CD1c-positive myeloid dendritic cell (primary cell): Measurements from ENCODE around the gene AMOT.

Experiments
- DNase-seq: peaks from one replicate; pipeline ENCODE4 v3.0.0-alpha.2; 2016; ENCODE audit errors: extremely low spot score

Gene AMOT

DNA sequence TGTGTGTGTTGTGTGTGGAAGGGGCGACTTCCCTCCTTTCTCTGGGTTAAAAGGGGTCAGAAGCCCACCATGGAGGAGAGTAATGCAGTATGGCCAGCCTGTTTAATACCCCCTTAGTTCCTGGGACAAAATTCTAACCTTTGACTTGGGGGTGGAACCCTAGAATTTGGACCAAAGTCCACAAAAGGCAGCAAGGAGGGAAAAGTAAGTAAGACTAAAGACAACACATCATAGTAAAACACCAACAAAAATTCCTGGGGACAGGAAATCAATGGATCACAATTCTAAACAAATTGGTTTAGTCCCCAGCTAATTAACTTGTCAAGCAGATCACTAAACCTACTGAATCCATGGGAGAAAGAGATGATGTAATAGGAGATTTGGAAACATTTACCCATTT, 3.1 kb downstream of the AMOT start:
- no peak for DNase-seq

- DNase-seq: no peak
These were observed 5.6 kb downstream of the AMOT start for GRCh38 chrX:112835019-112835418.

DNA sequence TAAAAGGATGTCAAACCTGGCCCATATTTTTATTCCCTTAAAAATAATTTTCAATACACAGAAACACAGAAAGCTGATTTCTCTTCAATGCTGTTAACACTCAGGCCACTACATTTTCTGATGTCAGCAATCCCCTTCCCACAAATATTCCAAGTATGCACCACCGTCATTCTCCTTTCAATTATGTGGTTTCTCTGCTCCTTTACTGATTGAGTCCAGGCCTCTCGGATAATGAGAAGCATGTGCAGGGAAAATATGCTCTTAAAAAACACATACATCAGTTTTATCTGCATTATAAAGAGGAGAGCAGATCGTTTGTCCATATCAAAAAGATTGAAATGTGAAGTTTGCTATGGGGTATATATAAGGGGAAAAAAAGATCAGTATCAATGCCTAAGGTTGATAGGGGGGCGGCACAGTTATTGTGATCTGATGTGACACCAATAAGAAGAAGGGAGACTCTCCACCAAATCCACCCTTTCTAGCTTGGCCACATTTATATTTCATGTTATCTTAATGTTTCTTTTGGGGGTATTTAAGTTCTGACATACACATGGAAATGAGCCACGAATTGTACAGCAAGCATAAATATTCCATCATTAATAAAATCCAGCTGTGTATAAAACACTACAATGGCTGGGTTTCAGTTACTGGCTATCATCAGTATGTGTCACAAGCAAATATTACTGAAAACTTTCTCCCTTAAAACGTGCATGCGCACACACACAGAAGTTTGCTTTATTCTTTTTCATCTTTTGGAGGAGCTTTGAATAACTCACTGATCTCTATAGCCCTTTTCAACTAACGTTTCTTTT, 6.4 kb downstream of the AMOT start:
- no peak for DNase-seq

DNA sequence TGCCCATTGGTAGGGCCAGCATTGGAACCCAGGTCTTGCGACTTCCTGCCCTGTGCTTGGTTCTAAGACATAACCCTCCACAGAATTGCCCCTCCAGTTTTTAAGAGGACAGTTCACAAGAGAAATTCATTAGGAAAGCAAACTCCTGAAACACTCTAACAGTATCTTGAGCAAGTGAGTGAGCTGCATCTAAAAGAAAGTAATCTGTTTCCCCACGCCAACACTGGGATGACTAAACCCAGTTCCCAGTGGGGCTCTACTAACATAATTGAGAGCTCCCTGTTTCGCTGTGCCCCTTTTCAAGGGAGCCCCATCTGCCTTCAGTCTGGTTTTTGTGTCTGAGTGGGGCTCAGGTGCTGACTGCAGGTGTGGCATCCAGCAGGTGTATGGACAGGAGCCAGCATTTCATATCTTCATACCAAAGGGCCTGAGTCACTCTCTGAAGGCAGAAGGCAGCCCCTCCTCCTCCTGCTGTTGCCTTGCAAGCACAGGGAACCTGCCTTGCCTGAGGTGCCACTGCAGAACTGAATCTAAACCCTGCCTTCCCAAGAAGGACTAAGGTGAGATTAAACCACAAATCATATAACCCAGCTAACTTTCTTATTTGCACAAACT, 8.0 kb downstream of the AMOT start:
- DNase-seq: no peak

DNA sequence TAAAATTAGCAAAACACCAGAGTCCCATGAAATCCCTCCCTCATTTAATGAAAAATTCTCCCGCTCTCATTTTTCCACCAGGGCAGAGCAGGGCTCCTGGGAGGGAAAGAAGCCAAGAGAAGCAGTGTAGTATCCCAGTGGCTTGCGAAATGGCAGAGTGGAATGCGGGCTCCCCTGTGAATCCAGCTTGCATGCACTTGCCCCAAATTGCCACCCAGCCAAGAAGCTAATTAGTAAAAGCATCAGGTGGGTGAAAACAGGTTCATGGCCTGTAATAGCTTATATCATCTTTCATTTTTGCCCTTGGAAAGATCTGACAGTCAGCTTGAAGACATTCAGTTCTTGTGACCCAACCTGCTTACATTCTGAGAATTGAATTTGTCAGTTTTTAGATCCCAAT, 10.1 kb downstream of the AMOT start:
- no peak for DNase-seq

GRCh38 chrX:112827292-112827903, 13.2 kb downstream of the AMOT start:
- DNase-seq: no peak

- DNase-seq: no peak
These were observed 14.6 kb downstream of the AMOT start for GRCh38 chrX:112826023-112826422.

DNA sequence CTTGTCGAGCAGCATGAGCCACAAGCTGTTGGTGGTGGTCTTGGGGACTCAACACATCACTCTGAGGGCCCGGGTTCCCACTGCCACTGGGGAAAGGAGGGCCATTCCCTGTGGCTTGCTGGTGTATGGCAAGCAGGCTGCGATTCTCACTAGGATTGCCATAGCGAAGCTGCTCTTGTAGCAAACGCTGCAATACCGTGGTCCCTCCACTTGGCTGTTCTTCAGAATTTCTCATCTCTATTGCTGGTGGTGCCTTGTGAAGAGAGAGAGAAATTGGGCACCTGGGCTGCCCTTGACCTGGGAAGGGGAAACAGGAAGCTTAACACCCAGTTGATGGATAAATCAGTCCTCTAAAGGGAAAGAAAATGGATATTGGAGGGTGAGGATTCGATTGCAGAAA, 17.7 kb downstream of the AMOT start:
- DNase-seq: no peak

- no peak for DNase-seq
These were observed 20.0 kb downstream of the AMOT start for GRCh38 chrX:112820364-112821268.

GRCh38 chrX:112819813-112820212, 20.8 kb downstream of the AMOT start:
- DNase-seq: no peak

GRCh38 chrX:112819008-112819640, 21.5 kb downstream of the AMOT start:
- DNase-seq: no peak

- DNase-seq: no peak
These were observed 22.3 kb downstream of the AMOT start for GRCh38 chrX:112818114-112819007.

GRCh38 chrX:112816908-112817307, 23.7 kb downstream of the AMOT start:
- DNase-seq: no peak

DNA sequence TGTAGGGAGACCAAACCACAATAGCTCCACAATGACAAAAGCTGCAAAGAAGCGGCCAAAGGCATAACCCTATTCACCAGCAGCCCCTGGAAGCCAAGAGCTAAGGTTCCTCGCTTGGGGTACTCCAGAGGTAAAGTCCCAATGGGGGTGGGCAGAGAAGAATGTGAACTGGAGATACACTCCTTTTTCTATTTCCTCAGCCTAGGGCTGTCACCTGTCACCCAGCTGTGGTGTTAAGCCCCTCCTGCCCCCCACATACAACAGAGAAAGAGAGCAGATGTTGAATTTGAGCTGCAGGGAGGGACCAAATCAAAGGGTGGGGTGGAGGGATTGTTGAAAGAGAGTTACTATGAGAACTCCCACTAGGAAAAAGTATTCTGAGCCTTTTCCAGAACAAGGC, 26.1 kb downstream of the AMOT start:
- no peak for DNase-seq

DNA sequence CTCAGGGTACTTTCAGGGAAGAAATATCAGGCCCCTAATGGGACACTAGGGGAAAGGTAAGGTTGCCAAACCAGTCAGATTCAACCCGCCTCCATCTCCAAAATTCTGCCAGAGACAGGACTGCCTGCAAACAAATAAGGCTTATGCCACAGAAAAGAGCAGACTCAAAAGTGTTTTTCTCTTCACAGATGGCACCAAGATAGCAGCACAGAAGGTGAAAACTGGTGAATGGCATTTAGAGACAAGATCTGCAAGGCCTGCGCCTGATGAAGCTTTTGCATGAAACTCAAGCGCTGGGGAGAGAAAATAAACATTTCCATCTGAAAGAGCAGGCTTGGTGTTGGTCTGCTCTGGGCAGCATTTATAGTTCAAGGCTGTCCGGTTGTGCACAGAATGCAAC, 27.9 kb downstream of the AMOT start:
- no peak for DNase-seq

- DNase-seq: no peak
These were observed 31.9 kb downstream of the AMOT start for GRCh38 chrX:112808651-112809195.

- no peak for DNase-seq
These were observed 32.6 kb downstream of the AMOT start for GRCh38 chrX:112808007-112808406.

DNA sequence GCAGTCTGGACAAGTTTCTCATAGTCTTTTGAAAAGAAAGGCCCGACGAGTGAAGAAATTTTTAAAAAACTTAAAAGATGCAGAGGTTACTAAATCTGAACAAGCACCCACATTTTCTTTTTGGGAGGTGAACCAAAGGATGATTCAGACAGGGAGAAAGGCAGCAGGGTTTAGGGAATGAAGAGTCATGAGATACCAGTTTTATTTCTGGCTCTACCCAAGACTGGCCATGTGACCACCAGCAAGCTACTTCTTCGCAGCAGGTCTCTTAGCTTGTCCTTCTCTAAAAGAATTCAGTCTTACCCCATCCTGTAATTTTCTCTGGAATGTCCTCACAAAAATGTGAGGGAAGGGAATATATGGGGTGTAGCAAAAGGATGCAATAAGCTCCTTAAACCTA, 37.6 kb downstream of the AMOT start:
- DNase-seq: no peak

GRCh38 chrX:112802541-112802940, 38.1 kb downstream of the AMOT start:
- no peak for DNase-seq
